GM12878 (cell line): ENCODE data around the gene RAB3B. TPM values are rescaled to one million over a fixed set of nuclear protein-coding genes. Genes with fewer than 3 reads are reported as not detected.

ENCODE experiments used
- ATAC-seq: fragments of 200-7000 bp; cut with Tn5 transposase; 3 replicates; pipeline ENCODE4 v1.9.1; 2020; ENCODE audit warnings: mild to moderate bottlenecking, moderate library complexity
- BruUV-seq: library from RNA; stranded (reverse); fragments of 400-500 nt; replicated peaks from 2 replicates; lab custom pipeline; 2021; lab: Mats Ljungman, UMichigan
- CTCF ChIA-PET: fragments of 300-600 bp; sonication (Branson Sonifier 250); formaldehyde crosslinking; extraction: SDS; loops from one replicate; lab custom pipeline; 2021; ENCODE audit warnings: inconsistent platforms; lab: Yijun Ruan, JAX
- POLR2A ChIA-PET: fragments of 350-600 bp; formaldehyde crosslinking; extraction: SDS; loops from one replicate; lab custom pipeline; 2021; ENCODE audit warnings: inconsistent platforms; lab: Charles Lee
- RAD21 ChIA-PET: fragments of 300-600 bp; sonication (Branson Sonifier 250); formaldehyde crosslinking; loops from one replicate; lab custom pipeline; 2023; ENCODE audit warnings: antibody characterized with exemption; ENCODE audit not compliant: unreplicated experiment; lab: Charles Lee
- SMC1A ChIA-PET: fragments of 300-600 bp; sonication (Branson Sonifier 250); formaldehyde crosslinking; loops from one replicate; lab custom pipeline; 2023; ENCODE audit not compliant: unreplicated experiment, uncharacterized antibody; lab: Charles Lee
- DNase-seq: peaks from one replicate; pipeline ENCODE4 v3.0.0-alpha.2; 2011; ENCODE audit warnings: low read depth, low spot score
- FAIRE-seq: peaks from 3 replicates; lab custom pipeline; 2011; peaks lifted over from hg19 to GRCh38; lab: Jason Lieb, UNC
- H2AFZ ChIP-seq: 2 replicates; pipeline ENCODE4 v1.6.0; 2011; ENCODE audit warnings: low read depth, low read length, control low read depth; ENCODE audit not compliant: control insufficient read depth
- H3K27ac ChIP-seq: 2 replicates; pipeline ENCODE4 v1.5.1; 2011; ENCODE audit warnings: control low read depth; ENCODE audit not compliant: control insufficient read depth, insufficient read depth
- H3K27me3 ChIP-seq, 2 experiments: replicated peaks in 1 of 2; 2 replicates each; pipeline versions ENCODE4 v1.6.0 to v1.6.1; 2011; ENCODE audit warnings: low read length in 1 of 2; ENCODE audit not compliant: control insufficient read depth in 2 of 2, insufficient read depth in 2 of 2
- H3K36me3 ChIP-seq, 2 experiments: 2 replicates each; pipeline ENCODE4 v1.5.1; 2011; ENCODE audit warnings: low read length in 1 of 2; ENCODE audit not compliant: control insufficient read depth in 2 of 2, insufficient read depth in 2 of 2
- H3K4me1 ChIP-seq: 2 replicates; pipeline ENCODE4 v1.6.1; 2011; ENCODE audit warnings: mild to moderate bottlenecking, low read length, moderate library complexity, mixed read lengths; ENCODE audit not compliant: control insufficient read depth, insufficient read depth
- H3K4me2 ChIP-seq: 2 replicates; pipeline ENCODE4 v1.6.0; 2011; ENCODE audit warnings: control low read depth; ENCODE audit not compliant: control insufficient read depth, insufficient read depth
- H3K4me3 ChIP-seq: fragments of 200-600 bp; sonication (generic); 2 replicates; pipeline ENCODE4 v1.5.1; 2016
- H3K79me2 ChIP-seq: 2 replicates; pipeline ENCODE4 v1.6.0; 2011; ENCODE audit warnings: low read length; ENCODE audit not compliant: control insufficient read depth, insufficient read depth
- H3K9ac ChIP-seq: 2 replicates; pipeline ENCODE4 v1.8.0; 2011; ENCODE audit warnings: low read length, control low read depth, mixed read lengths; ENCODE audit not compliant: control insufficient read depth, insufficient read depth
- H3K9me3 ChIP-seq: replicated peaks from 3 replicates; pipeline ENCODE4 v1.5.1; 2011; ENCODE audit warnings: mild to moderate bottlenecking, low read length; ENCODE audit not compliant: control insufficient read depth, insufficient read depth
- H4K20me1 ChIP-seq: 2 replicates; pipeline ENCODE4 v1.6.0; 2011; ENCODE audit not compliant: control insufficient read depth, insufficient read depth
- BACH1 ChIP-seq: fragments of 450-650 bp; IDR thresholded peaks from 2 replicates; pipeline ENCODE4 v1.6.1; 2017; ENCODE audit warnings: mild to moderate bottlenecking, borderline replicate concordance
- BHLHE40 ChIP-seq, 2 experiments: fragments of 450-650 bp in 1 of 2; IDR thresholded peaks; 2 replicates each; pipeline ENCODE4 v1.6.1; 2011 to 2017; ENCODE audit warnings: low read depth in 2 of 2, borderline replicate concordance in 1 of 2, improper control_type of control experiment in 1 of 2, low read length in 1 of 2, mild to moderate bottlenecking in 1 of 2
- RBBP5 ChIP-seq: fragments of 200-600 bp; sonication (generic); conservative IDR thresholded peaks from 2 replicates; pipeline ENCODE4 v1.6.1; 2016
- SPI1 ChIP-seq: IDR thresholded peaks from 2 replicates; pipeline ENCODE4 v1.6.1; 2011; ENCODE audit warnings: low read depth, mild to moderate bottlenecking, low read length, moderate library complexity, borderline replicate concordance; ENCODE audit not compliant: insufficient read depth
- TCF12 ChIP-seq: IDR thresholded peaks from 2 replicates; pipeline ENCODE4 v1.6.1; 2011; ENCODE audit warnings: low read depth, mild to moderate bottlenecking, low read length
- whole genome bisulfite sequencing: methylation state at CpG from one replicate; pipeline ENCODE4 v1.1.6; 2016; ENCODE audit warnings: low lambda C conversion rate; ENCODE audit not compliant: insufficient replicate concordance, insufficient coverage; ENCODE audit errors: missing lambda C conversion rate; 5-methylcytosine and 5-hydroxymethylcytosine counted together
- in situ Hi-C: fragments of 300-500 bp; cut with MboI; formaldehyde crosslinking; loops from 9 replicates; pipeline ENCODE4 v1.14.3; 2018; ENCODE audit warnings: mixed read lengths
- intact Hi-C: fragments of 100-400 bp; cut with micrococcal nuclease; formaldehyde crosslinking; loops from one replicate; pipeline ENCODE4 v1.14.2; 2022; ENCODE audit not compliant: unreplicated experiment
- polyA plus RNA-seq, 11 experiments: library from polyadenylated mRNA; depleted of rRNA in 4 of 11; unstranded in 6 of 11; stranded (reverse) in 5 of 11; fragments of >200 nt; fragmentation: Nextera tagmentation in 4 of 11; fragmentation: Illumina TruSeq in 1 of 11; extraction: Ambion mirVana in 4 of 11; extraction: Trizol in 1 of 11; gene quantifications; 1 replicate in 1 of 11; 2 replicates in 10 of 11; pipeline versions ENCODE4 v1.2.1 to v1.2.3, GENCODE V29; 2011 to 2016; ENCODE audit warnings: inconsistent platforms in 2 of 11, missing spikeins in 2 of 11, low read depth in 1 of 11
- total RNA-seq, 4 experiments: library from RNA; depleted of rRNA in 3 of 4; stranded (reverse); fragments of >200 nt in 3 of 4; fragmentation: Illumina TruSeq in 1 of 4; extraction: Trizol in 1 of 4; gene quantifications; 2 replicates each; pipeline versions ENCODE4 v1.2.1 to v1.2.3, GENCODE V29; 2013 to 2021
- TF ChIP-seq, protein P1 (sequence below): fragments of 450-650 bp; IDR thresholded peaks from 2 replicates; pipeline ENCODE4 v1.6.1; 2017; ENCODE audit warnings: borderline replicate concordance

RAB3B gene
- total and polyA plus RNA-seq, 10 of the 15 experiments (the other 5 are each of a cell fraction or from before 2014, with no cell fraction given): 0.05 to 0.32 (median 0.24) TPM

DNA sequence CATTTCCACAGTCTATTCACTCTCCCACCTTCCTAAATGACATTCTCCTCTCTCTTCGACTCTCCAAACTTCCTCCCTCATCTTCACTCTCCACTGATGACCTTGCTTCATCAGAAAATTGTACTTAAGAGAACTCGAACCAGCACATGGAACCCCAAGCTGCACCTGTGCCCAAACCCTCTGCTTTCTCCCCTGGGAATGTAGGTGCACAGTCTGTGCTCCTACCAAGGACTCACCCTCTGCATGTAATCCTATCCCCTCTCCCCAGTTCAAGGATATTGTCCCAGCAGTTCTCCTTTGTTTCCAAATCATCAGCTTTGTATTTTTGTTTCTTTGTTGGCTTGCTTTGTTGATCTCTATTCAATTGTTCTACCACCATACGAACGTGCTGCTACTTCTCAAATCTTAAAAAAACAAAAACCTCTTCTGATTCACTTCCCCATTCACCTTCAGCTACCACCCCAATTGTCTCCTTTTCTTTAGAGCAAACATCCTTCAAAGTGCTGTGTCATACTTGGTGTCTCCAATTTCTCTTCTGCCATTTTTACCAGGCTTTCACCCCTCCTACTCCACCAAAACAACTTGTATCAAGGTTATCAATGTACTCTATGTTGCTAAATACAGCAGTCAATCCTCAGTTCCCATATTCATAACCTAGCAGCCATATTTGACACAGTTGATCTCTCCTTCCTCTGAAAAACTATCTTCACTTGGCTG lies 26.8 kb downstream of the RAB3B start:
- 8% methylated on average over 4 of the region's 4 CpGs for WGBS
- no peak overlapping the region for H3K4me2 ChIP-seq
- CTCF ChIA-PET: interaction anchor here (0.7 to 3.8 kb wide), 5 partner anchors 10 to 1480 kb away, joined by 3 to 22 read pairs (median 4); no protein-coding TSS in a partner anchor
- in situ Hi-C loops: no loop called here
- peak overlapping the region; percentile 4; the same call in 1 of the 2 replicates for H3K27ac ChIP-seq
- H4K20me1 ChIP-seq: no peaks in the 10 kb centered on the region
- 0 out of 4 replicates have a peak, but pooled peaks have one; percentile 19 to 33 for TF ChIP-seq BHLHE40 (IDR thresholded peaks at IDR 0.05; ENCODE audit: borderline replicate concordance in 1 of 2, low read depth in 2 of 2, low read length in 1 of 2)
- TF ChIP-seq SPI1: peak; percentile 72; the same call in 1 of the 2 replicates
- TF ChIP-seq TCF12: no peak
- no peak for TF ChIP-seq RBBP5
- peak; percentile 46; the same call in 1 of the 2 replicates for TF ChIP-seq BACH1
- TF ChIP-seq, protein P1, sequence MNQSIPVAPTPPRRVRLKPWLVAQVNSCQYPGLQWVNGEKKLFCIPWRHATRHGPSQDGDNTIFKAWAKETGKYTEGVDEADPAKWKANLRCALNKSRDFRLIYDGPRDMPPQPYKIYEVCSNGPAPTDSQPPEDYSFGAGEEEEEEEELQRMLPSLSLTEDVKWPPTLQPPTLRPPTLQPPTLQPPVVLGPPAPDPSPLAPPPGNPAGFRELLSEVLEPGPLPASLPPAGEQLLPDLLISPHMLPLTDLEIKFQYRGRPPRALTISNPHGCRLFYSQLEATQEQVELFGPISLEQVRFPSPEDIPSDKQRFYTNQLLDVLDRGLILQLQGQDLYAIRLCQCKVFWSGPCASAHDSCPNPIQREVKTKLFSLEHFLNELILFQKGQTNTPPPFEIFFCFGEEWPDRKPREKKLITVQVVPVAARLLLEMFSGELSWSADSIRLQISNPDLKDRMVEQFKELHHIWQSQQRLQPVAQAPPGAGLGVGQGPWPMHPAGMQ: no peak
- TF ChIP-seq, all 136 proteins: peak for 3
- no peaks in the 10 kb centered on the region for H3K27me3 ChIP-seq
- ChIA-PET POLR2A (interaction anchor here (0.6 kb wide), 1 partner anchor 14 kb away, joined by 3 read pairs; no protein-coding TSS in a partner anchor), SMC1A (interaction anchor here (0.6 to 2.4 kb wide), 6 partner anchors 9 to 38 kb away, joined by 3 to 11 read pairs (median 6); no protein-coding TSS in a partner anchor), RAD21 (interaction anchor here (0.8 to 1.3 kb wide), 3 partner anchors 10 to 38 kb away, joined by 3 to 5 read pairs (median 4); no protein-coding TSS in a partner anchor)
- H3K79me2 ChIP-seq: no peaks in the 10 kb centered on the region
- H3K4me1 ChIP-seq: peaks cover 29% of the 10 kb centered on the region
- no peak overlapping the region for H3K4me3 ChIP-seq
- intact Hi-C loops: no loop called here
- peak; percentile 31 for FAIRE-seq
- H2AFZ ChIP-seq: peak overlapping the region; percentile 42
- no peak overlapping the region for H3K9ac ChIP-seq
- no peaks in the 10 kb centered on the region for H3K9me3 ChIP-seq
- no peaks in the 10 kb centered on the region for H3K36me3 ChIP-seq
- no peak; the same call in 2 of the 3 replicates for ATAC-seq
- no TSS peak for BruUV-seq
- DNase-seq: no peak
